ENCODE results near the gene NRXN3.
"Not testable (repeated sequence)": the region's sequence is repeated elsewhere in the genome, so short reads cannot be mapped to it uniquely, and the experiment has no call there.

Gene NRXN3

GRCh38 chr14:78484028-78484427 is 313.9 kb downstream of the NRXN3 start:
- no peaks in the 10 kb centered on the region for H3K27me3 ChIP-seq (ENCODE audit: control insufficient read depth in 5 of 5, insufficient read depth in 4 of 5, low read length in 5 of 5)
- H3K36me3 ChIP-seq (ENCODE audit: control insufficient read depth in 5 of 5, insufficient read depth in 5 of 5, low read length in 5 of 5), result no peaks in the 10 kb centered on the region
- H3K9me3 ChIP-seq (ENCODE audit: control insufficient read depth in 5 of 5, low read length in 5 of 5), result no peaks in the 10 kb centered on the region
- no peak overlapping the region for H3K27ac ChIP-seq (ENCODE audit: low read depth, low read length)
- no peak overlapping the region for H3K9ac ChIP-seq (ENCODE audit: low read length in 5 of 5)
- no peak overlapping the region for H3K4me3 ChIP-seq (ENCODE audit: low read depth in 1 of 5, low read length in 5 of 5)
- H3K4me1 ChIP-seq (ENCODE audit: control insufficient read depth in 5 of 5, insufficient read depth in 5 of 5, low read length in 5 of 5), result no peaks in the 10 kb centered on the region

GRCh38 chr14:78486081-78486480 is 315.9 kb downstream of the NRXN3 start:
- Histone ChIP-seq H3K36me3 (ENCODE audit: control insufficient read depth in 5 of 5, insufficient read depth in 5 of 5, low read length in 5 of 5) (no peaks in the 10 kb centered on the region), H3K4me3 (ENCODE audit: low read depth in 1 of 5, low read length in 5 of 5) (no peak overlapping the region), H3K9ac (ENCODE audit: low read length in 5 of 5) (no peak overlapping the region), H3K27ac (ENCODE audit: low read depth, low read length) (no peak overlapping the region), H3K27me3 (ENCODE audit: control insufficient read depth in 5 of 5, insufficient read depth in 4 of 5, low read length in 5 of 5) (no peaks in the 10 kb centered on the region), H3K4me1 (ENCODE audit: control insufficient read depth in 5 of 5, insufficient read depth in 5 of 5, low read length in 5 of 5) (no peaks in the 10 kb centered on the region), H3K9me3 (ENCODE audit: control insufficient read depth in 5 of 5, low read length in 5 of 5) (no peaks in the 10 kb centered on the region)

- H3K9me3 ChIP-seq (ENCODE audit: control insufficient read depth in 5 of 5, low read length in 5 of 5), result no peaks in the 10 kb centered on the region
- H3K4me3 ChIP-seq (ENCODE audit: low read depth in 1 of 5, low read length in 5 of 5), result no peak overlapping the region
- H3K27me3 ChIP-seq (ENCODE audit: control insufficient read depth in 5 of 5, insufficient read depth in 4 of 5, low read length in 5 of 5), result no peaks in the 10 kb centered on the region
- no peak overlapping the region for H3K27ac ChIP-seq (ENCODE audit: low read depth, low read length)
- H3K36me3 ChIP-seq (ENCODE audit: control insufficient read depth in 5 of 5, insufficient read depth in 5 of 5, low read length in 5 of 5), result no peaks in the 10 kb centered on the region
- H3K4me1 ChIP-seq (ENCODE audit: control insufficient read depth in 5 of 5, insufficient read depth in 5 of 5, low read length in 5 of 5), result no peaks in the 10 kb centered on the region
- no peak overlapping the region for H3K9ac ChIP-seq (ENCODE audit: low read length in 5 of 5)
Measured at GRCh38 chr14:78486621-78487020, 316.4 kb downstream of the NRXN3 start.

GRCh38 chr14:78487573-78487972 is 317.4 kb downstream of the NRXN3 start:
- not testable (repeated sequence) for H3K9ac ChIP-seq (ENCODE audit: low read length in 5 of 5); H3K27ac ChIP-seq (ENCODE audit: low read depth, low read length); H3K27me3 ChIP-seq (ENCODE audit: control insufficient read depth in 5 of 5, insufficient read depth in 4 of 5, low read length in 5 of 5); H3K9me3 ChIP-seq (ENCODE audit: control insufficient read depth in 5 of 5, low read length in 5 of 5); H3K4me3 ChIP-seq (ENCODE audit: low read depth in 1 of 5, low read length in 5 of 5); H3K4me1 ChIP-seq (ENCODE audit: control insufficient read depth in 5 of 5, insufficient read depth in 5 of 5, low read length in 5 of 5); H3K36me3 ChIP-seq (ENCODE audit: control insufficient read depth in 5 of 5, insufficient read depth in 5 of 5, low read length in 5 of 5)

GRCh38 chr14:78488938-78489337 is 318.8 kb downstream of the NRXN3 start:
- Histone ChIP-seq H3K4me1 (ENCODE audit: control insufficient read depth in 5 of 5, insufficient read depth in 5 of 5, low read length in 5 of 5) (no peaks in the 10 kb centered on the region), H3K27ac (ENCODE audit: low read depth, low read length) (no peak overlapping the region), H3K9ac (ENCODE audit: low read length in 5 of 5) (no peak overlapping the region), H3K36me3 (ENCODE audit: control insufficient read depth in 5 of 5, insufficient read depth in 5 of 5, low read length in 5 of 5) (no peaks in the 10 kb centered on the region), H3K4me3 (ENCODE audit: low read depth in 1 of 5, low read length in 5 of 5) (no peak overlapping the region), H3K27me3 (ENCODE audit: control insufficient read depth in 5 of 5, insufficient read depth in 4 of 5, low read length in 5 of 5) (no peaks in the 10 kb centered on the region), H3K9me3 (ENCODE audit: control insufficient read depth in 5 of 5, low read length in 5 of 5) (no peaks in the 10 kb centered on the region)

GRCh38 chr14:78491048-78491447 is 320.9 kb downstream of the NRXN3 start:
- Histone ChIP-seq H3K27ac (ENCODE audit: low read depth, low read length) (no peak overlapping the region), H3K36me3 (ENCODE audit: control insufficient read depth in 5 of 5, insufficient read depth in 5 of 5, low read length in 5 of 5) (no peaks in the 10 kb centered on the region), H3K27me3 (ENCODE audit: control insufficient read depth in 5 of 5, insufficient read depth in 4 of 5, low read length in 5 of 5) (no peaks in the 10 kb centered on the region), H3K4me1 (ENCODE audit: control insufficient read depth in 5 of 5, insufficient read depth in 5 of 5, low read length in 5 of 5) (no peaks in the 10 kb centered on the region), H3K9ac (ENCODE audit: low read length in 5 of 5) (no peak overlapping the region), H3K4me3 (ENCODE audit: low read depth in 1 of 5, low read length in 5 of 5) (no peak overlapping the region), H3K9me3 (ENCODE audit: control insufficient read depth in 5 of 5, low read length in 5 of 5) (no peaks in the 10 kb centered on the region)

- peaks cover 0 to 4% (median 0%) of the 10 kb centered on the region in 5 donors for H3K27me3 ChIP-seq (ENCODE audit: control insufficient read depth in 5 of 5, insufficient read depth in 4 of 5, low read length in 5 of 5)
- H3K36me3 ChIP-seq (ENCODE audit: control insufficient read depth in 5 of 5, insufficient read depth in 5 of 5, low read length in 5 of 5), result no peaks in the 10 kb centered on the region
- H3K27ac ChIP-seq (ENCODE audit: low read depth, low read length), result no peak overlapping the region
- H3K4me3 ChIP-seq (ENCODE audit: low read depth in 1 of 5, low read length in 5 of 5), result no peak overlapping the region
- H3K4me1 ChIP-seq (ENCODE audit: control insufficient read depth in 5 of 5, insufficient read depth in 5 of 5, low read length in 5 of 5), result no peaks in the 10 kb centered on the region
- peaks cover 0 to 10% (median 9%) of the 10 kb centered on the region in 5 donors for H3K9me3 ChIP-seq (ENCODE audit: control insufficient read depth in 5 of 5, low read length in 5 of 5)
- H3K9ac ChIP-seq (ENCODE audit: low read length in 5 of 5), result no peak overlapping the region
Measured at GRCh38 chr14:78498062-78498595, 328.0 kb downstream of the NRXN3 start.

GRCh38 chr14:78501909-78502308 is 331.7 kb downstream of the NRXN3 start:
- Histone ChIP-seq H3K9ac (ENCODE audit: low read length in 5 of 5) (no peak overlapping the region), H3K27ac (ENCODE audit: low read depth, low read length) (no peak overlapping the region), H3K27me3 (ENCODE audit: control insufficient read depth in 5 of 5, insufficient read depth in 4 of 5, low read length in 5 of 5) (peaks cover 0 to under 1% (median 0%) of the 10 kb centered on the region in 5 donors), H3K4me1 (ENCODE audit: control insufficient read depth in 5 of 5, insufficient read depth in 5 of 5, low read length in 5 of 5) (no peaks in the 10 kb centered on the region), H3K9me3 (ENCODE audit: control insufficient read depth in 5 of 5, low read length in 5 of 5) (peaks cover 0 to 10% (median 9%) of the 10 kb centered on the region in 5 donors), H3K4me3 (ENCODE audit: low read depth in 1 of 5, low read length in 5 of 5) (no peak overlapping the region), H3K36me3 (ENCODE audit: control insufficient read depth in 5 of 5, insufficient read depth in 5 of 5, low read length in 5 of 5) (no peaks in the 10 kb centered on the region)

- no peaks in the 10 kb centered on the region for H3K9me3 ChIP-seq (ENCODE audit: control insufficient read depth in 5 of 5, low read length in 5 of 5)
- no peak overlapping the region for H3K27ac ChIP-seq (ENCODE audit: low read depth, low read length)
- H3K4me3 ChIP-seq (ENCODE audit: low read depth in 1 of 5, low read length in 5 of 5), result no peak overlapping the region
- no peak overlapping the region for H3K9ac ChIP-seq (ENCODE audit: low read length in 5 of 5)
- no peaks in the 10 kb centered on the region for H3K4me1 ChIP-seq (ENCODE audit: control insufficient read depth in 5 of 5, insufficient read depth in 5 of 5, low read length in 5 of 5)
- peaks cover 0 to 2% (median 0%) of the 10 kb centered on the region in 5 donors for H3K27me3 ChIP-seq (ENCODE audit: control insufficient read depth in 5 of 5, insufficient read depth in 4 of 5, low read length in 5 of 5)
- no peaks in the 10 kb centered on the region for H3K36me3 ChIP-seq (ENCODE audit: control insufficient read depth in 5 of 5, insufficient read depth in 5 of 5, low read length in 5 of 5)
Measured at GRCh38 chr14:78508023-78508422, 337.9 kb downstream of the NRXN3 start.

GRCh38 chr14:78509516-78509915 is 339.3 kb downstream of the NRXN3 start:
- no peak overlapping the region for H3K27ac ChIP-seq (ENCODE audit: low read depth, low read length)
- no peaks in the 10 kb centered on the region for H3K36me3 ChIP-seq (ENCODE audit: control insufficient read depth in 5 of 5, insufficient read depth in 5 of 5, low read length in 5 of 5)
- H3K27me3 ChIP-seq (ENCODE audit: control insufficient read depth in 5 of 5, insufficient read depth in 4 of 5, low read length in 5 of 5), result peaks cover 0 to 2% (median 0%) of the 10 kb centered on the region in 5 donors
- H3K4me3 ChIP-seq (ENCODE audit: low read depth in 1 of 5, low read length in 5 of 5), result no peak overlapping the region
- H3K4me1 ChIP-seq (ENCODE audit: control insufficient read depth in 5 of 5, insufficient read depth in 5 of 5, low read length in 5 of 5), result no peaks in the 10 kb centered on the region
- H3K9me3 ChIP-seq (ENCODE audit: control insufficient read depth in 5 of 5, low read length in 5 of 5), result no peaks in the 10 kb centered on the region
- H3K9ac ChIP-seq (ENCODE audit: low read length in 5 of 5), result no peak overlapping the region

- peaks cover 0 to 2% (median 0%) of the 10 kb centered on the region in 5 donors for H3K27me3 ChIP-seq (ENCODE audit: control insufficient read depth in 5 of 5, insufficient read depth in 4 of 5, low read length in 5 of 5)
- H3K9ac ChIP-seq (ENCODE audit: low read length in 5 of 5), result no peak overlapping the region
- H3K27ac ChIP-seq (ENCODE audit: low read depth, low read length), result no peak overlapping the region
- H3K36me3 ChIP-seq (ENCODE audit: control insufficient read depth in 5 of 5, insufficient read depth in 5 of 5, low read length in 5 of 5), result no peaks in the 10 kb centered on the region
- no peaks in the 10 kb centered on the region for H3K4me1 ChIP-seq (ENCODE audit: control insufficient read depth in 5 of 5, insufficient read depth in 5 of 5, low read length in 5 of 5)
- H3K4me3 ChIP-seq (ENCODE audit: low read depth in 1 of 5, low read length in 5 of 5), result no peak overlapping the region
- no peaks in the 10 kb centered on the region for H3K9me3 ChIP-seq (ENCODE audit: control insufficient read depth in 5 of 5, low read length in 5 of 5)
Measured at GRCh38 chr14:78512021-78512420, 341.8 kb downstream of the NRXN3 start.
